ENCODE measurements around the gene PAPPA2. TPM values are rescaled to one million over a fixed set of nuclear protein-coding genes. Genes with fewer than 3 reads are reported as not detected.

The PAPPA2 gene
- total RNA-seq, 1 experiment from 2014 or later: not detected

DNA sequence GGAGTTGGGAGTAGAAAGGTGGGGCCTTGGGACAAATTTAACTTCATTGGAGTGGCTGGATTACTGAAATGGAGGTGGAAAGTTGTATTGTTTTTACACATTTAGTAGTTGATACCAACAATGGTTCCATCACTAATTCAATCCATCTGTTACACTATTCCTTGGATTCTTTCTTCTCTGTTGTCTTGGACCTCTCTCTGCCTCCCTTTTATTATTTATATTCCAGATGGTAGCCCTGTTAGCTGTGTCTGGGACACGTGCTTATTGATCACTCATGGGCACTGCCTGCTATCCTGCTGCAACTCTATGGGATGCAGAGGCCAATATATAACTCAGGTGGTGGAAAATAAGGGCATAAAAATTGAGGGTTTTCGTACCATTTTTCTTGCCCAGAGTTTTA lies 346.3 kb downstream of the PAPPA2 start:
- H3K79me2 ChIP-seq (ENCODE audit: low read length): no peaks in the 10 kb centered on the region
- no peaks in the 10 kb centered on the region for H3F3A ChIP-seq (ENCODE audit: low read length, unreplicated experiment)
- H3K9me3 ChIP-seq (ENCODE audit: low read length): no peaks in the 10 kb centered on the region
- no peak overlapping the region for H3K4me2 ChIP-seq (ENCODE audit: low read length)
- CTCF ChIA-PET: no interaction called here
- POLR2A ChIA-PET (ENCODE audit: unreplicated experiment): no interaction called here
- no peaks in the 10 kb centered on the region for H4K20me1 ChIP-seq (ENCODE audit: low read length)
- H3K9me2 ChIP-seq (replicated peaks; ENCODE audit: low read length): no peaks in the 10 kb centered on the region
- TF ChIP-seq EZH2phosphoT487 (IDR thresholded peaks at IDR 0.05; ENCODE audit: borderline replicate concordance, low read length) (no peak), EZH2 (IDR thresholded peaks at IDR 0.05; ENCODE audit: low read length, unreplicated experiment) (no peak)
- TF ChIP-seq, protein P1, sequence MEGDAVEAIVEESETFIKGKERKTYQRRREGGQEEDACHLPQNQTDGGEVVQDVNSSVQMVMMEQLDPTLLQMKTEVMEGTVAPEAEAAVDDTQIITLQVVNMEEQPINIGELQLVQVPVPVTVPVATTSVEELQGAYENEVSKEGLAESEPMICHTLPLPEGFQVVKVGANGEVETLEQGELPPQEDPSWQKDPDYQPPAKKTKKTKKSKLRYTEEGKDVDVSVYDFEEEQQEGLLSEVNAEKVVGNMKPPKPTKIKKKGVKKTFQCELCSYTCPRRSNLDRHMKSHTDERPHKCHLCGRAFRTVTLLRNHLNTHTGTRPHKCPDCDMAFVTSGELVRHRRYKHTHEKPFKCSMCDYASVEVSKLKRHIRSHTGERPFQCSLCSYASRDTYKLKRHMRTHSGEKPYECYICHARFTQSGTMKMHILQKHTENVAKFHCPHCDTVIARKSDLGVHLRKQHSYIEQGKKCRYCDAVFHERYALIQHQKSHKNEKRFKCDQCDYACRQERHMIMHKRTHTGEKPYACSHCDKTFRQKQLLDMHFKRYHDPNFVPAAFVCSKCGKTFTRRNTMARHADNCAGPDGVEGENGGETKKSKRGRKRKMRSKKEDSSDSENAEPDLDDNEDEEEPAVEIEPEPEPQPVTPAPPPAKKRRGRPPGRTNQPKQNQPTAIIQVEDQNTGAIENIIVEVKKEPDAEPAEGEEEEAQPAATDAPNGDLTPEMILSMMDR (conservative IDR thresholded peaks at IDR 0.05; ENCODE audit: low read depth, low read length): no peak
- H2AFZ ChIP-seq (ENCODE audit: low read length): no peak overlapping the region
- H3K4me3 ChIP-seq (ENCODE audit: low read length): no peak overlapping the region
- BruUV-seq (replicated peaks): no TSS peak
- ATAC-seq: no peak
- intact Hi-C loops (cut with micrococcal nuclease): no loop called here
- no peak for DNase-seq
- peaks cover 13% of the 10 kb centered on the region; the same call in 1 of the 2 replicates for H3K27me3 ChIP-seq (ENCODE audit: low read length)
- H3K27ac ChIP-seq (ENCODE audit: low read length): no peak overlapping the region
- no peaks in the 10 kb centered on the region for H3K4me1 ChIP-seq (ENCODE audit: insufficient read depth, low read length)
- H3K9ac ChIP-seq (ENCODE audit: low read length): no peak overlapping the region
- no peaks in the 10 kb centered on the region for H3K36me3 ChIP-seq (ENCODE audit: low read depth, low read length)

- TF ChIP-seq EZH2phosphoT487 (IDR thresholded peaks at IDR 0.05; ENCODE audit: borderline replicate concordance, low read length): no peak
- TF ChIP-seq, protein P1 (conservative IDR thresholded peaks at IDR 0.05; ENCODE audit: low read depth, low read length): no peak
- no peak for TF ChIP-seq EZH2 (IDR thresholded peaks at IDR 0.05; ENCODE audit: low read length, unreplicated experiment)
- H3K9me3 ChIP-seq (ENCODE audit: low read length): no peaks in the 10 kb centered on the region
- ChIA-PET POLR2A (ENCODE audit: unreplicated experiment) (no interaction called here), CTCF (interaction anchor here (0.6 to 0.7 kb wide), 2 partner anchors 71 to 252 kb away, joined by 3 read pairs; no protein-coding TSS in a partner anchor)
- no peaks in the 10 kb centered on the region for H3K79me2 ChIP-seq (ENCODE audit: low read length)
- no peak for DNase-seq
- no peak overlapping the region for H3K9ac ChIP-seq (ENCODE audit: low read length)
- intact Hi-C loops (cut with micrococcal nuclease): no loop called here
- no peak overlapping the region for H3K27ac ChIP-seq (ENCODE audit: low read length)
- H3F3A ChIP-seq (ENCODE audit: low read length, unreplicated experiment): no peaks in the 10 kb centered on the region
- BruUV-seq (replicated peaks): no TSS peak
- no peak overlapping the region for H2AFZ ChIP-seq (ENCODE audit: low read length)
- H3K4me2 ChIP-seq (ENCODE audit: low read length): no peak overlapping the region
- no peaks in the 10 kb centered on the region for H3K9me2 ChIP-seq (replicated peaks; ENCODE audit: low read length)
- no peaks in the 10 kb centered on the region for H3K4me1 ChIP-seq (ENCODE audit: insufficient read depth, low read length)
- ATAC-seq: no peak
- peaks cover 13% of the 10 kb centered on the region; the same call in 1 of the 2 replicates for H3K27me3 ChIP-seq (ENCODE audit: low read length)
- no peaks in the 10 kb centered on the region for H4K20me1 ChIP-seq (ENCODE audit: low read length)
- no peaks in the 10 kb centered on the region for H3K36me3 ChIP-seq (ENCODE audit: low read depth, low read length)
- no peak overlapping the region for H3K4me3 ChIP-seq (ENCODE audit: low read length)
Observed at GRCh38 chr1:176811511-176812288, 348.7 kb downstream of the PAPPA2 start.

DNA sequence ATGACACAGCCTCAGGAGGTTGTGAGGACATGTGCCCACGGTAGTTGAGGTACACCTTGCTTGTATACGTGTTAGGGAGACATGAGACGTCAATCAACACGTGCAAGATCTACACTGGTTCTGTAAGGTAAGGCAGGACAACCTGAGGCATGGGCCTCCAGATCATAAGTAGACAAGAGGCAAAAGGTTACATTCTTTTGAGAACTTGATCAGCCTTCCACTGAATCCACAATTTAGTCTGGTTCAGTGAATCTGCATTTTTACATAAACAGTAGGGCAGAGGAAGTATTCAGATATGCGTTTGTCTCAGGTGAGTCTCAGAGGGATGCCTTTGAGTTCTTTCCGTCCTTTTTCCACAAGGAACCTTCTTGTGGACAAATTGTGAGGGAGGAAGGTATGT lies 352.6 kb downstream of the PAPPA2 start:
- no peaks in the 10 kb centered on the region for H3K4me1 ChIP-seq (ENCODE audit: insufficient read depth, low read length)
- no peak overlapping the region for H3K4me3 ChIP-seq (ENCODE audit: low read length)
- ChIA-PET POLR2A (ENCODE audit: unreplicated experiment) (no interaction called here), CTCF (no interaction called here)
- ATAC-seq: no peak
- peaks cover 3% of the 10 kb centered on the region; the same call in 1 of the 2 replicates for H3K27me3 ChIP-seq (ENCODE audit: low read length)
- no peak for DNase-seq
- intact Hi-C loops (cut with micrococcal nuclease): no loop called here
- H3K4me2 ChIP-seq (ENCODE audit: low read length): no peak overlapping the region
- H3K79me2 ChIP-seq (ENCODE audit: low read length): no peaks in the 10 kb centered on the region
- H3K9me3 ChIP-seq (ENCODE audit: low read length): no peaks in the 10 kb centered on the region
- no peaks in the 10 kb centered on the region for H3K36me3 ChIP-seq (ENCODE audit: low read depth, low read length)
- H3F3A ChIP-seq (ENCODE audit: low read length, unreplicated experiment): no peaks in the 10 kb centered on the region
- no peaks in the 10 kb centered on the region for H3K9me2 ChIP-seq (replicated peaks; ENCODE audit: low read length)
- no peak overlapping the region for H3K9ac ChIP-seq (ENCODE audit: low read length)
- BruUV-seq (replicated peaks): no TSS peak
- no peak overlapping the region for H3K27ac ChIP-seq (ENCODE audit: low read length)
- no peaks in the 10 kb centered on the region for H4K20me1 ChIP-seq (ENCODE audit: low read length)
- TF ChIP-seq EZH2 (IDR thresholded peaks at IDR 0.05; ENCODE audit: low read length, unreplicated experiment) (no peak), EZH2phosphoT487 (IDR thresholded peaks at IDR 0.05; ENCODE audit: borderline replicate concordance, low read length) (no peak)
- TF ChIP-seq, protein P1 (conservative IDR thresholded peaks at IDR 0.05; ENCODE audit: low read depth, low read length): no peak
- H2AFZ ChIP-seq (ENCODE audit: low read length): no peak overlapping the region
